ENCODE results near the gene DDC. TPM values are rescaled to one million over a fixed set of nuclear protein-coding genes. Genes with fewer than 3 reads are reported as not detected.
A peak's percentile ranks its signal among the peaks of the same experiment; 100 is the strongest.

DDC gene
- polyA plus RNA-seq, 2 of the 4 experiments (the other 2 are of a cell fraction) = 1.3 to 2.8 TPM

- Histone ChIP-seq H3K27ac (no peak overlapping the region), H3K4me3 (no peak overlapping the region), H3K4me2 (no peak overlapping the region), H3K4me1 (no peaks in the 10 kb centered on the region), H3K9me3 (peaks cover 16% of the 10 kb centered on the region; the same call in 2 of the 3 replicates)
- CTCF ChIA-PET = interaction anchor here (0.7 to 4.8 kb wide), 3 partner anchors 12 to 580 kb away, joined by 3 to 25 read pairs (median 3); no protein-coding TSS in a partner anchor
- no peak for DNase-seq (ENCODE audit: low read depth in 1 of 2, low spot score in 1 of 2)
- TF ChIP-seq SMC3 (IDR thresholded peaks at IDR 0.05) (no peak), EP300 (IDR thresholded peaks at IDR 0.05) (no peak), ZFP36 (IDR thresholded peaks at IDR 0.05; ENCODE audit: borderline replicate concordance, partially characterized antibody) (peak; percentile 27)
- no peak for ATAC-seq
- no peak for FAIRE-seq
- POLR2A ChIA-PET = no interaction called here
These were observed 76.8 kb downstream of the DDC start for GRCh38 chr7:50488379-50488778.

DNA sequence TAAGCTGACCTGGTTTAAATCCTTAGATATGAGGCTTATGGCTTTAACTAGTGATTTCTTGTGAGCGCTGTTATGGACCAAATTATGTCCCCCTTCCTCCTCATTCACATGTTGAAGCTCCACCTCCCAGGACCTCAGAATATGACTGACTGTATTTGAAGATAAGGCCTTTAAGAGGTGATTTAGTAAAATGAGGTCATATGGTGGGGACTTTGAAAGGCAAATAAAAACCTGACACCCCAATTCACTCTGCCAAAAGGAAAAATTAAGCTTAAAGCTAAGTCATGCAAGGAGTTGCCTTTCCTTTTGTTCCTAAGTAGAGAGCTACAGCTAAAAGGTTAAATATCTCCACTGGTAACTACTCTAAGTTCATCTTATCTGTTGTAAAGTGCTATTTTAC lies 78.7 kb downstream of the DDC start:
- WGBS (ENCODE audit: missing lambda C conversion rate) = 92% methylated on average over 1 of the region's 1 CpG
- FAIRE-seq = no peak
- ChIA-PET POLR2A (no interaction called here), CTCF (interaction anchor here (0.6 to 4.8 kb wide), 6 partner anchors 9 to 676 kb away, joined by 3 to 25 read pairs (median 4); no protein-coding TSS in a partner anchor)
- H3K4me1 ChIP-seq = no peaks in the 10 kb centered on the region
- no peak overlapping the region for H3K4me2 ChIP-seq
- DNase-seq (ENCODE audit: low read depth in 1 of 2, low spot score in 1 of 2) = no peak
- no peak for ATAC-seq
- TF ChIP-seq HOXB5 (CRISPR knock-in tag; IDR thresholded peaks at IDR 0.05) (no peak), TP53 (CRISPR knock-in tag; IDR thresholded peaks at IDR 0.05) (no peak), NR3C1 (IDR thresholded peaks at IDR 0.05) (no peak), RFX5 (IDR thresholded peaks at IDR 0.05) (no peak), HEYL (CRISPR knock-in tag; IDR thresholded peaks at IDR 0.05) (no peak), TFCP2L1 (CRISPR knock-in tag; IDR thresholded peaks at IDR 0.05) (no peak), POLR2AphosphoS2 (conservative IDR thresholded peaks at IDR 0.05; ENCODE audit: low read length) (no peak)
- TF ChIP-seq, protein P1, sequence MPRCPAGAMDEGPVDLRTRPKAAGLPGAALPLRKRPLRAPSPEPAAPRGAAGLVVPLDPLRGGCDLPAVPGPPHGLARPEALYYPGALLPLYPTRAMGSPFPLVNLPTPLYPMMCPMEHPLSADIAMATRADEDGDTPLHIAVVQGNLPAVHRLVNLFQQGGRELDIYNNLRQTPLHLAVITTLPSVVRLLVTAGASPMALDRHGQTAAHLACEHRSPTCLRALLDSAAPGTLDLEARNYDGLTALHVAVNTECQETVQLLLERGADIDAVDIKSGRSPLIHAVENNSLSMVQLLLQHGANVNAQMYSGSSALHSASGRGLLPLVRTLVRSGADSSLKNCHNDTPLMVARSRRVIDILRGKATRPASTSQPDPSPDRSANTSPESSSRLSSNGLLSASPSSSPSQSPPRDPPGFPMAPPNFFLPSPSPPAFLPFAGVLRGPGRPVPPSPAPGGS (IDR thresholded peaks at IDR 0.05) = no peak
- H3K9me3 ChIP-seq = peaks cover 16% of the 10 kb centered on the region; the same call in 2 of the 3 replicates
- no peak overlapping the region for H3K4me3 ChIP-seq
- no peak overlapping the region for H3K27ac ChIP-seq

- no peak overlapping the region for H3K27ac ChIP-seq
- no peaks in the 10 kb centered on the region for H3K4me1 ChIP-seq
- ChIA-PET POLR2A (no interaction called here), CTCF (interaction anchor here (1.5 kb wide), 1 partner anchor 13 kb away, joined by 5 read pairs; no protein-coding TSS in a partner anchor)
- peak in 1 of 2 experiments; percentile 57; a peak in 2 of 6 replicates for ATAC-seq
- FAIRE-seq = no peak
- DNase-seq (ENCODE audit: low read depth in 1 of 2, low spot score in 1 of 2) = no peak
- TF ChIP-seq ZNF302 (CRISPR knock-in tag; IDR thresholded peaks at IDR 0.05) (no peak), NPAS2 (CRISPR knock-in tag; IDR thresholded peaks at IDR 0.05; ENCODE audit: borderline replicate concordance) (no peak), MAX (IDR thresholded peaks at IDR 0.05) (no peak), MYC (IDR thresholded peaks at IDR 0.05; ENCODE audit: borderline replicate concordance, low read length) (no peak), ZC3H11A (IDR thresholded peaks at IDR 0.05) (no peak)
- TF ChIP-seq, protein P2, sequence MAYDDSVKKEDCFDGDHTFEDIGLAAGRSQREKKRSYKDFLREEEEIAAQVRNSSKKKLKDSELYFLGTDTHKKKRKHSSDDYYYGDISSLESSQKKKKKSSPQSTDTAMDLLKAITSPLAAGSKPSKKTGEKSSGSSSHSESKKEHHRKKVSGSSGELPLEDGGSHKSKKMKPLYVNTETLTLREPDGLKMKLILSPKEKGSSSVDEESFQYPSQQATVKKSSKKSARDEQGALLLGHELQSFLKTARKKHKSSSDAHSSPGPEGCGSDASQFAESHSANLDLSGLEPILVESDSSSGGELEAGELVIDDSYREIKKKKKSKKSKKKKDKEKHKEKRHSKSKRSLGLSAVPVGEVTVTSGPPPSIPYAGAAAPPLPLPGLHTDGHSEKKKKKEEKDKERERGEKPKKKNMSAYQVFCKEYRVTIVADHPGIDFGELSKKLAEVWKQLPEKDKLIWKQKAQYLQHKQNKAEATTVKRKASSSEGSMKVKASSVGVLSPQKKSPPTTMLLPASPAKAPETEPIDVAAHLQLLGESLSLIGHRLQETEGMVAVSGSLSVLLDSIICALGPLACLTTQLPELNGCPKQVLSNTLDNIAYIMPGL (CRISPR knock-in tag; IDR thresholded peaks at IDR 0.05; ENCODE audit: borderline replicate concordance) = no peak
- no peaks in the 10 kb centered on the region for H3K9me3 ChIP-seq
- H3K4me2 ChIP-seq = no peak overlapping the region
- 61% methylated on average over 8 of the region's 8 CpGs for WGBS (ENCODE audit: missing lambda C conversion rate)
- no peak overlapping the region for H3K4me3 ChIP-seq
These were observed 83.3 kb downstream of the DDC start for GRCh38 chr7:50481867-50482266.

GRCh38 chr7:50480797-50481196 lies 84.4 kb downstream of the DDC start:
- 43% methylated on average over 3 of the region's 4 CpGs for WGBS (ENCODE audit: missing lambda C conversion rate)
- ATAC-seq = no peak
- POLR2A ChIA-PET = no interaction called here
- Histone ChIP-seq H3K27ac (no peak overlapping the region), H3K4me3 (no peak overlapping the region), H3K4me1 (no peaks in the 10 kb centered on the region), H3K9me3 (no peaks in the 10 kb centered on the region), H3K4me2 (no peak overlapping the region)
- FAIRE-seq = no peak
- CTCF ChIA-PET = interaction anchor here (0.9 to 1.5 kb wide), 2 partner anchors 12 to 682 kb away, joined by 3 to 5 read pairs; no protein-coding TSS in a partner anchor
- no peak for DNase-seq (ENCODE audit: low read depth in 1 of 2, low spot score in 1 of 2)
- TF ChIP-seq FOSL2 (IDR thresholded peaks at IDR 0.05) (no peak), FOSL2 (CRISPR knock-in tag; IDR thresholded peaks at IDR 0.05) (no peak), KDM1A (IDR thresholded peaks at IDR 0.05; ENCODE audit: low read depth) (no peak), NFE2L2 (conservative IDR thresholded peaks at IDR 0.05; ENCODE audit: low read length) (no peak), E2F6 (IDR thresholded peaks at IDR 0.05; ENCODE audit: borderline replicate concordance, low read depth) (no peak), MAFK (IDR thresholded peaks at IDR 0.05; ENCODE audit: partially characterized antibody) (no peak), ELK1 (IDR thresholded peaks at IDR 0.05; ENCODE audit: low read depth, low read length) (no peak), HEYL (CRISPR knock-in tag; IDR thresholded peaks at IDR 0.05) (no peak), TFCP2L1 (CRISPR knock-in tag; IDR thresholded peaks at IDR 0.05) (no peak), JUN (IDR thresholded peaks at IDR 0.05) (no peak), ZC3H11A (IDR thresholded peaks at IDR 0.05) (no peak), POLR2A (IDR thresholded peaks at IDR 0.05; ENCODE audit: low read length) (no peak), ZFP36 (IDR thresholded peaks at IDR 0.05; ENCODE audit: borderline replicate concordance, partially characterized antibody) (no peak), CEBPB (IDR thresholded peaks at IDR 0.05) (no peak), HOXB13 (CRISPR knock-in tag; IDR thresholded peaks at IDR 0.05; ENCODE audit: low read depth) (no peak), MAX (IDR thresholded peaks at IDR 0.05) (no peak)
